Measurements from ENCODE around the gene BORCS5.
"Not testable (repeated sequence)": the region's sequence is repeated elsewhere in the genome, so short reads cannot be mapped to it uniquely, and the experiment has no call there.

The BORCS5 gene

GRCh38 chr12:12467264-12467663 lies 110.4 kb downstream of the BORCS5 start:
- no peak for DNase-seq

DNA sequence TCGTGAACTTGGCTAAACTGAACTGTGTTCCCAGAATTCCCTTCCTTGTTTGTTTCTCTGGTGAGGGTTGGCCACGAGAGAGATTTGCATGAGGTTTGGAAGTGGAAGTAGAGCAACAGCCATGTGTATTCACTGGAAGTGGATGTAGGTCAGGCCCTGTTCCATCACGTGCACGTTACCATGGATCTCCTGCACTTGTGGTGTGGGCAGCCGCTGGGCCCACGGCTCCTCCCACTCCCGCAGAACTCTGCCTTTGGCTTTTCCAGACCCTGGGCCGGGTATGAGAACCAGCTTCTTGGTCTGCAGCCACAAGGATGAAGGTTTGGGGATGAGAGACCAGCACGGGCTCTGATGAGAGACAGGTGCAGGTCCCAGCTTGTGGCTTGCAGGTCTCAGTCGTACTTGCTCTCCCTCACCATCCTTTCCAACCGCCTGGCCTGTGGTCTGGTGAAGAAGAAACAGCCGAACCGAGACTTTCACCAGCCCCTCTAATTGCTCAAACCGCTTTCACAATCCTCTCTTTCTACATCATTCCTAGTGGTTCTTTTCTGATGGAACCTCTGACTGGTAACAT lies 110.9 kb downstream of the BORCS5 start:
- no peak for DNase-seq

DNA sequence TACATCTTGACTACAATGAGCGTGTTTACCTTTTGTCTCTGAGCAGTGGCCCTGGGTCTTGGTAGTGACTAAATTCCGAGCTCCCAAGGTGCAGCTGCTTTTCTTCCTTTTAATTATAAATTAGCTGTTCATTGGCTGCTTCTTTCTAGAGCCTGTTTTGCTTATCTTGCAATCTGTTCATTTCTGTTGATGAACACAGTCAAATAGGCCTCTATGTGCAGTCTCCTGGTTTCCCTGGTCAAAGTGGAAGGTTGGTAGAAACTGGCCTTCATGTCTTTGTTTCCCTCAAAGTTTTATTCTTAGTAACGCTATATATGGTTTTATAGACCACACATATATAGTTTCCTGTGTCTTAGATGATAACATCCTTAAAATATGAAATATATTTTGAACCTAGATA lies 111.7 kb downstream of the BORCS5 start:
- no peak for DNase-seq

DNA sequence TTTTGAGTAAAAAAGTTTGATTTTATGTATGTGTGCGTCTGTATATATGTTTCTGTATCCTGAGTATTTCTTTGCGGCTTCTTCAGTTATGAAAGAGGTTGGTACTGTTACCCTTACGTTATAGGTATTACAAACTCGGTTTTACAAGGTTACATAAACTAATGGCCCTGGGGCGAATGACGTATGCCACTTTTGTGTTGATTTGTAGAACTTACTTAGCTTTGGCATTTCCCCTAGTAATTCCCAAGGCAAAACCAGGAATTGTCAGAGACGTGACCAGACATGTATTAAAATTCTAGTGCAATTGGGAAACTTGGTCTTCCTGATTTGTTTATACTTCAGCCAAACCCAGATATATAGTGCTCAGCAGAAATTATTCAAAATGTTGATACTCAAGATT lies 112.5 kb downstream of the BORCS5 start:
- DNase-seq, result no peak

DNA sequence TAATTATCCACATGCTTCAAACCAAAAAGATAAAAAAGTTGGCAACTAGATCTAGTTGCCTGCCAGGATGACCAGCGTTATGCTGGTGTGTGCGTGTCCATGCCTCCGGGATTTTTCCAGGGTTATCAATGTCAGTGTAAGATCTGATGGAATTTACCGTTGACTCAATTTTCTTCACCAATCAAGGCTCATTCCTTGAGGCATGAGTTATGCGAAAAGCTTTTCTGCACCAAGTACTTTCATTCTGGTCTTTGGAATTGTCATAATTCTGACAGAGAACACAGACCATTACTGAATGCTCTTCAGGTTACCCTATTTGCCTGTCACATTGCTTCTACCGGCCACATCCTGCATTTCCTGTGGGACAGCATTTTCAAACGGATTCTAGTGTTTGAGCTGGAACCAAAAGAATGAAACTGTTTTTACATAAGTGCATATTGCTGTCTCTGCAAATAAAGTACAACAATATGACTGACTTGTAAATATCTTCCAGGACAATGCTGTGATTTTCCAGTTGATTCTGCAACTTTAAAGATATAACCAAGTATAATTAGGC lies 114.0 kb downstream of the BORCS5 start:
- no peak for DNase-seq

DNA sequence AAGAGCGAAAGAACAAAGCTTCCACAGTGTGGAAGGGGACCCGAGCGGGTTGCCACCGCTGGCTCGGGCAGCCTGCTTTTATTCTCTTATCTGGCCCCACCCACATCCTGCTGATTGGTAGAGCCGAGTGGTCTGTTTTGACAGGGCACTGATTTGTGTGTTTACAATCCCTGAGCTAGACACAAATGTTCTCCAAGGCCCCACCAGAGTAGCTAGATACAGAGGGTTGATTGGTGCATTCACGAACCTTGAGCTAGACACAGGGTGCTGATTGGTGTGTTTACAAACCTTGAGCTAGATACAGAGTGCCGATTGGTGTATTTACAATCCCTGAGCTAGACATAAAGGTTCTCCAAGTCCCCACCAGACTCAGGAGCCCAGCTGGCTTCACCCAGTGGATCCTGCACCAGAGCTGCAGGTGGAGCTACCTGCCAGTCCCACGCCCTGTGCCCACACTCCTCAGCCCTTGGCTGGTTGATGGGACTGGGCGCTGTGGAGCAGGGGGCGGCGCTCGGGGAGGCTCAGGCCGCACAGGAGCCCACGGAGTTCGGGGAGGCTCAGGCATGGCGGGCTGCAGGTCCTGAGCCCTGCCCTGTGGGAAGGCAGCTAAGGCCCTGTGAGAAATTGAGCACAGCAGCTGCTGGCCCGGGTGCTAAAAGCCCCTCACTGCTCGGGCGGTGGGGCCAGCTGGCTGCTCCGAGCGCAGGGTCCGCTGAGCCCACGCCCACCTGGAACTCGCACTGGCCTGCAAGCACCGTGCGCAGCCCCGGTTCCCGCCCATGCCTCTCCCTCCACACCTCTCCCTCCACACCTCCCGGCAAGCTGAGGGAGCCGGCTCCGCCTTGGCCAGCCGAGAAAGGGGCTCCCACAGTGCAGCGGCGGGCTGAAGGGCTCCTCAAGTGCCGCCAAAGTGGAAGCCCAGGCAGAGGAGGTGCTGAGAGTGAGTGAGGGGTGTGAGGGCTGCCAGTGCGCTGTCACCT lies 115.4 kb downstream of the BORCS5 start:
- not testable (repeated sequence) for DNase-seq

DNA sequence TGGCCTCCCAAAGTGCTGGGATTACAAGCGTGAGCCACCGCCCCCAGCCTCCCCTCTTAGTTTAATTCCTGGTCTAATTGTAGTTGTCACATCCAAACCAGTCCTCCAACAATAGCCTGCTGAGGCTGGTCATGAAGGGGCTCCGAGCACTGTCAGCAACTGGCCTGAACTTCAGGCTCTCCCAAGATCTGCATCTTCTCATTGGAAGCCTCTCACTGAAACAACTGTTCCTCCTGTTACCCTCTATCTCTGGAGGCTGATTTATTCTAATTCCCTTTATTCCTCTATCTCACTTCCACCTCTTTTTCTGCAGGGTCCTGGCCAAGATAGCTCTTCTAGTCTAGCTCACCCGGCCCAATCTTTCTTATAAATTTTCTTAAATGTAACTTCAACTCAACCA lies 116.3 kb downstream of the BORCS5 start:
- DNase-seq, result no peak

GRCh38 chr12:12474471-12474928 lies 117.6 kb downstream of the BORCS5 start:
- DNase-seq, result peak; percentile 73

DNA sequence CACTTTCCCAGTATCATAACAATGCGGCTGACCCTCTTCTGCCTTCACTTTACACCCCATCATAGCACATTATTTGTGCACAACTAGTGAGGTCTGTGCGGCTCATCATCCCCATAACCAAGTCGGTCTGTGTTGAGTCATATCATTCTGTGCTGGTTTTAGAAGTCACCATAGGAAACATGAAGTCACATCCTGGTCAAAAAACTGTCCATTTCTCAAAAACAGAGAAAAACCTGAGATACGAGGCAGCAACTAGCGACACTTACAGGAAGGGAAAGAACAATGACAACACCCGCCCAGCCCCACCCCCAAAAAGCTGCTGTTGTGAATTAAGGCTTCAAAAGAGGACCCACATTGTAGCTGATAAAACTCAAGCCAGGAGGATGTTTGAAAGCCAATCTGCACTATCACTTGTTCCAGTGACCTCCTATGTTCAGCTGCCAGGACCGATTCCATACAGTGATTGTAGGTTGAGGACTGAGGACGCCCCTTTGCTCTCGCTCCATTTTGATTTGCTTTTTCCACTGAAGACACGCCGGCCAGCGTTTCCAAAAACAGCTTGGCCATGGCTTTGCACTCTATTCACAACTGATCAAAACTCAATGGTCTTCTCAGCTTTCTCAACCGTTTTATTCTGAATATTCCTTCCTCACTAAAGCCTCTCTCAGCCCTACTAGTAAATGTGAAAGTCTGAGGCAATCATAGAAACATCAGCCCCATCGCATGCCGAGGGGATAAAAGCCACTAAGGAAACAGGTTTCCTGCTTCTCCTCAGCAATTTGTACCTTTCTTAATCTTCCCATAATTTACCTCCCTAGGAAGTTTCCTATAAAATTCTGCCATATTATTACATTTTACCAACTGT lies 118.3 kb downstream of the BORCS5 start:
- peak; percentile 69 for DNase-seq

DNA sequence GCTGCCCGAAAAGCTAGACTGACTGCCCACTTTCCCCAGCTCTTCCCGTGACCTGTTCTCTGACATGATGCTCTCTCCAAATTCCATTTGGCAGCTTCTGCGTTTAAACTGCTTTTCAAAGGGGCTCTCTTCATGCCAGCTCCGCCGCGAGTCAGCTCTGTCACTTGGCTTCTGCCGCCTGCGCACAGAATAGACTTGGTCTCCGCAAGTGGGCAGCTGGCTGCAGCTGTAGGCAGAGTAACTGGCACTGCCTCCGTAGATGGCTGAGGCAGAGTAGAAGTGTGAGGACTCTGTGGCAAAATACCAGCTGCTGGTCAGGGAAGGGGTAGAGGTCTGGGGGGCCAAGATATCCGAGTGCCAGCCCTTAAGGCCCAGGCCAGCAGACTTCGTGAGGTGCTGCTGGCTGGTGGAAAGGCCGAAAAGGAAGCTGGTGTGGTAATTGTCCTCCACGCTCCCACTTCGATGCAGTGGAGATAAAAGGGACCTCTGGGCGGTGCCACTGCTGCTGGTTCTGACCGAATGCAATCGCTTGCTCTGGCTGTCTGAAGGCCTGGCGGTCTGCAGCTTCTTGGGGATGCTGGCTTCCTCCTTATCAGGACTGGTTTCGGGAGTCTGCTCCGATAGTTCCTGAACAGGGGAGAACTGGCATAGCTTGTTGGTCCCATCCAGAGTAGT lies 120.1 kb downstream of the BORCS5 start:
- DNase-seq, result no peak

DNA sequence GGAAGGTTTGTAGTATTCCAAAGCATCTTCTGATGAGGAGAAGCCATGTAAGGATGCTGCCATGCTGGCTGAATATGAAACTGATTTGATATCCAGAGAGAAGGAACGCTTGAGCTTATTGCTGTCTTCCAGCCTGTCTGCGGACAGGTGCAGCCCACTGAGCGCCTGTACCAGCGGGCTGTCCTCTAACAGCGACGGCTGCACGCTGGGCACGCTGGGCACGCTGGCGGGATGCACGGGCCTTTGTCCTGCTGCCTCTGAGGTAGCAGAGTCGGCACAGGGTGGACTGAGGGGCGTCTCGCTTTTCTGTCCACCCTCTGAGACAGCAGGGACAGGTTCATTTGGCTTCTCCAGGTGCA lies 120.6 kb downstream of the BORCS5 start:
- no peak for DNase-seq

GRCh38 chr12:12480074-12480473 lies 123.2 kb downstream of the BORCS5 start:
- no peak for DNase-seq

DNA sequence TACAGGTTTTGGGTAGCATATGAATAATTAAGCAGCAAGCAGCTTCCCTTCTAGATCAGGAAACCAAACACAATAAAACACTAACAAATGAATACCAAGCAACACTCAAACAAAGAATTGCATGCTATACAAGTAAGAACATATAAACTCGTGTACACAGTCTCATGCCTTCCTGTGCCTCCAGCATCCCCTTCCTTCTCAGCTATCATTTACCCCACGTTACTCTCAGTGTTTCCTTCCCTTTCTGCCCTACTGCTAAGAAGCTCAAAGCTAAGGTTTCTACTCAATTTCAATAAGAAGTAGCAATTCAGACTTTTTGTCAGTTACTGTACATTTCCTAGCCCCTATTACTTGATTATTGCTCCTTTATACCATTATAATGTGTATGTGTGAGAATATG lies 124.8 kb downstream of the BORCS5 start:
- no peak for DNase-seq

GRCh38 chr12:12482150-12482761 lies 125.4 kb downstream of the BORCS5 start:
- no peak for DNase-seq

GRCh38 chr12:12482959-12483358 lies 126.1 kb downstream of the BORCS5 start:
- DNase-seq, result no peak

DNA sequence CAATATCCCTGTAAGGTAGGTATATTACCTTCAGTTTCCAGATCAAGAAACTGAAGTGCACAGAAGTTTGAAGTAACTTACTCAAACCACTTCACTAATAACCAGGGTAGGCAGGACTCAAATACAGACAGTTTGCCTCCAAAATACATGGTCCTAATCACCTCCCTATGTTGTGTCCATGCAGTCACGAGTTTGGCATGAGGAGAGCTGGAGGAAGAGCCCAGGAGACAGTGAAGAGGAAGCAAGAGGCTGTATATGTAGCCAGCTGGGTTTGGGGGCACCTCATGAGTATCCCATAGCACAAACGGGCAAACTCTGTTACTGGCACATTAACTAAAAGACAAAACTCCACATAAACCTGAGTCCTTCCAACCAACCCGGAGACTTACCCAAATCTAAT lies 126.6 kb downstream of the BORCS5 start:
- no peak for DNase-seq

- no peak for DNase-seq
These were observed 129.9 kb downstream of the BORCS5 start for GRCh38 chr12:12486661-12487240.

DNA sequence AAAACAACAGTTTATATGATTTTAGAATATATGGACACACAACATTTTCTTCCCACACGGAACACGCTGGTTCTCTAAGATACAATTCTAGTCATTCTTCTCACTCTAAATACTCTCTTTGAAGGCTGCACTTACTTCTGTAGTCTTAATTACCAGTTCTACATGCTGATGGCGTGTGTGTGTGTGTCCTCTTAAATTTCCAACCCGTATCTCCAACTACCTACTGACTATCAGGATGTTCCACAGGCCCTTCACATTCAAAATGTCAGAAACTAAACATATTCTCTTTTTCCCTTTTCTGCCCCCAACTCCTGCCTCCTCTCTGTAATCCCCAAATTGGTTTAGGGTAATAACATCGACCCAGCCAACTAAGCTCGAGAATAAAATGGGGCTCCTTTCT lies 130.6 kb downstream of the BORCS5 start:
- no peak for DNase-seq

- no peak for DNase-seq
These were observed 131.4 kb downstream of the BORCS5 start for GRCh38 chr12:12488296-12488695.

GRCh38 chr12:12488823-12489550 lies 132.1 kb downstream of the BORCS5 start:
- no peak for DNase-seq

GRCh38 chr12:12491606-12492005 lies 134.7 kb downstream of the BORCS5 start:
- DNase-seq, result no peak

Measured in activated CD8-positive, alpha-beta memory T cell treated with anti-CD3 and anti-CD28 coated beads, Interleukin-2, amount 50 U/mL, for 48 hours (primary cell).